HTR-8/SVneo (cell line): ENCODE data around the gene ACTRT2.
A peak's percentile ranks its signal among the peaks of the same experiment; 100 is the strongest.

ENCODE experiments used
- DNase-seq: peaks from one replicate; pipeline ENCODE4 v3.0.0; 2011; ENCODE audit warnings: low spot score, mixed read lengths; ENCODE audit not compliant: insufficient read length
- FAIRE-seq: peaks from 2 replicates; lab custom pipeline; 2011; peaks lifted over from hg19 to GRCh38; lab: Jason Lieb, UNC

Gene ACTRT2

DNA sequence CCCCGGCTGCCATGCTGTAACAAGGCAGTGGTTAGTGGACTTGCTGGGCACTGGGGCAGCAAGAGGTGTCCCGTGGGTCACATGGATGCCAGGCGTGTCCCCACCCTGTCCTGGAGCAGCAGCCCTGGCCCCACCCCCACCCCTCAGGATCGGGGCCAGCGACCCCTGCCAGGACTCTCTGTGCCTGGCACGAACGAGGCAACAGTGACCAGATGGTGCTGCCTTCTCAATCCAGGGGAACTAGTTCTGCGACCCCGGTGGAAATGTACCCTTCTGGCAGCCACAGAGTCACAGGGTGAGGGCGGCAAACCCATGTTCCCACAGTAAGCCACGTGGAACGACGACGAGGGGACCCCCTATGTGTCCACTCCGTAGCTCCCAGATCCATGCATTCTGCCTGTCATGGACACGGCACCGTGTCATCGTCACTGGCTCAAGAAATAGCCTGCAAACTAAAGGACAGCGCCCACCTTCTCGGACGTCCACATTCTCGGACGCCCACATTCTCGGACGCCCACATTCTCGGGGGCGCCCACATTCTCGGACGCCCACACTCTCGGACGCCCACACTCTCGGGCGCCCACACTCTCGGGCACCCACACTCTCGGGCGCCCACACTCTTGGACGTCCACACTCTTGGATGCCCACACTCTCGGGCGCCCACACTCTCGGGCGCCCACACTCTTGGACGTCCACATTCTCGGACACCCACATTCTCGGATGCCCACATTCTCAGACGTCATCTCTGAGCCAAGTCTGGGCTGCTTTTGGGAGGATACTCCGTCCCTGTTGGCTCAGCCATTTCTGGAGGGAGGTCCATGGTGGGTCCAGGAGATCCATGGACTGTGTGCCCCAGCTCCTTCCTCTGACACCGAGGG is 19.6 kb upstream of the ACTRT2 start:
- no peak for DNase-seq
- no peak for FAIRE-seq

DNA sequence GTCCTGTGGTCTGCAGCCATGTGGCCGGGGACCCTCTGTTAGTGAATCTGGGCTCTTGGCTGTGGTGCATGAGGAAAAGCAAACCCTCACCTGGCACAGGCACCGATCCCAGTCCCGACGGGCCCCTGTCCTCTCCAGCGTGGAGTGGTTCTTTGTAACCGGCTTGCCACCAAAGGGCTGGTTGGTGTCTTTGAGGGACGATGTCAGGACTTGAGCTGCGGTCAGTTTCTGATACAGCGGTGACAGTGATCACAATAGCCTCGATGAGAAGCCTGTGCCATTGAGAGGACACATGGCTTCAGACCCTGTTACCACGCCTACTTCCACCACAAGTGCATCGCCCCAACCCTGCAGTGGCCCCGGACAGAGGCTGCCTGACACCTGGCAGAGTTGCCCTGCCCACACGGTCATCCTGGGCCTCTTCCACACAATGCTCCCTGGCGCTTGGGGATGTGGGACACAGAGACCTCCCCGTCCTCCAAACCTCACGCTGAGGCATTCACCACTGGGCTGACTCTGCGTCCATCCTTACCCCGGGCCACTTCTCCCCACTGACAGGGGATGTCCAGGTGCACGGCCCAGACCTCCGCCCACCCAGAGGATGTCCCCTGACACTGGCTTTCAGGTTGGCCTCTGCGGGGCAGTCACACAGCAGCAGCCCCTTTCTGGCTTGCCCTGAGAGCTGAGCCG is 18.8 kb upstream of the ACTRT2 start:
- DNase-seq: no peak
- no peak for FAIRE-seq

DNA sequence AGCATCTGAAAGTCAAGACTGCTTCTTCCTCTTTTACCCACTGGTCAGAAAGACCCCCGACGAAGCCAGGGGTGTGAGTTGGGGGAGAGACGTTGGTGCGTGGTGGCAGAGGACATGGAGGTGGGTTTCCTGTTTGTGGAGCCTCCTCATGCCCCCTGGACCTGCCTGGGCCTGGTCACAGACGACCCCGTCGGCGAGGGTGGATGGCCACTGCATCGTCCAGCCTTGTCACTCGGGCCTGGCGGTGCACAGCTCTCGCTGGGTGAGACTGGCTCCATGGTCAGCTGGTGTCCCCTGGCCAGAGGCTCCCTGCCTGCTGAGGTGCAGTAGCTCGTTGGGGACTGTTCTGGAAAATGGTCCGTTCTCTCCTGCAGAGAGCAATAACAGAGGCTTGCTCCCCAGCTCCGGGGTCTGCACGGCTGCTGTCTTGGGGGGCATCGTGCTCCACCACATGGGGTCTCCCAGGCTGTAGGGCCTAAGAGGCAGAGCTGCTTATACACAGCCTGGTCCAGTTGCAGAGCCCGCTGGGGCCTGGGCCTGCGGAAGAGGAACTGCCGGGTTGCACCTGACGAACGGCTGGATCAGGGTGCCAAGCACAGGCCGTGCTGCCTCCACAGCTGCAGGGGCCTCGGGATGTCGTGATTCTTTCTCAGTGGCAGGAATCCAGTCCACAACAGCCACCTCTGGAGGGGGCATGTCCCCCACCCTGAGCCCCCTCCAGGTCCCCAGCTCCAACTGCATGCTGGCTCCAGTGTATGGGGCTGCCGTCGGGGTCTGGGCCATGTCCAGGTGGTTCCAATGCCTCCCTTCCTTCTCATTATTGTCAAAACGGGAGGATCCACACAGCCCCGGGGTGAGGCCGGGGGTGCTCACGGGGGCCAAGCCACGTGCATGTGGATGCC is 18.0 kb upstream of the ACTRT2 start:
- DNase-seq (no peak), FAIRE-seq (no peak)

DNA sequence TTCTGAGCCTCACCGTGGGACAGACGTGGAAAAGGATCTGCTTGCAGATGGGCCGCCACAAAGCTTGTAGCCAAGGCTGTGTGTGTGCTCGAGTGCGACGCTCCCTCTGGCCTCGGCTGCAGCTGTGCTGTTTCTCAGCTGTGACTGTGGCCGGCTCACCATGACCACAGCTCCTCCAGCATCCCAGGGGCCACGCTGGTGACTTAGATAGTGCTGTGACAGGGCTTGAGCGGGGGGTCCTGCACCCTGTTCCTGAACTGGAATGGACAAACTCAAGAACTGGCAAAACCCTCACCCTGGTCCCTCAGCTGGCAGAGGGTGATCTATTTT is 17.4 kb upstream of the ACTRT2 start:
- no peak for DNase-seq
- no peak for FAIRE-seq

GRCh38 chr1:3004285-3005205 is 16.7 kb upstream of the ACTRT2 start:
- no peak for DNase-seq
- FAIRE-seq: no peak

DNA sequence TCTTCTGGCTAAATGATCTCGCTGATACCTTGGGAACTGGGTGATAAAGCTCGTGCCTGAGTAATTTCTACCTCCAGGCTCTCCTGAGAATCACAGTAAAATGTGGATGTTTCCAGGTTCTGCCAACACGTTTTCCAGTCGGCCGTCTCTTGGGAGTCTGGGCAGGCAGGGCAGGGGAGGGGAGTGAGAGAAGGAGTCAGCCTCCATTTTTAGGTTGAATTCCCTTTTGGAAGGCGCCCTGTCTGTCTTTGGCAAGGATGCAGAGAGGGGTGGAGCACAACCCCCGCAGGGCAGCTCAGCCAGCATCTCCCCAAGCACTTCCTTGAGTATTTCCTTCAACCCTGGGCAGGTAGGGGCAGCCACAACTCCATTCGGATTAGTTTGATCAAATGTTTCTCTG is 15.5 kb upstream of the ACTRT2 start:
- no peak for FAIRE-seq
- DNase-seq: no peak

DNA sequence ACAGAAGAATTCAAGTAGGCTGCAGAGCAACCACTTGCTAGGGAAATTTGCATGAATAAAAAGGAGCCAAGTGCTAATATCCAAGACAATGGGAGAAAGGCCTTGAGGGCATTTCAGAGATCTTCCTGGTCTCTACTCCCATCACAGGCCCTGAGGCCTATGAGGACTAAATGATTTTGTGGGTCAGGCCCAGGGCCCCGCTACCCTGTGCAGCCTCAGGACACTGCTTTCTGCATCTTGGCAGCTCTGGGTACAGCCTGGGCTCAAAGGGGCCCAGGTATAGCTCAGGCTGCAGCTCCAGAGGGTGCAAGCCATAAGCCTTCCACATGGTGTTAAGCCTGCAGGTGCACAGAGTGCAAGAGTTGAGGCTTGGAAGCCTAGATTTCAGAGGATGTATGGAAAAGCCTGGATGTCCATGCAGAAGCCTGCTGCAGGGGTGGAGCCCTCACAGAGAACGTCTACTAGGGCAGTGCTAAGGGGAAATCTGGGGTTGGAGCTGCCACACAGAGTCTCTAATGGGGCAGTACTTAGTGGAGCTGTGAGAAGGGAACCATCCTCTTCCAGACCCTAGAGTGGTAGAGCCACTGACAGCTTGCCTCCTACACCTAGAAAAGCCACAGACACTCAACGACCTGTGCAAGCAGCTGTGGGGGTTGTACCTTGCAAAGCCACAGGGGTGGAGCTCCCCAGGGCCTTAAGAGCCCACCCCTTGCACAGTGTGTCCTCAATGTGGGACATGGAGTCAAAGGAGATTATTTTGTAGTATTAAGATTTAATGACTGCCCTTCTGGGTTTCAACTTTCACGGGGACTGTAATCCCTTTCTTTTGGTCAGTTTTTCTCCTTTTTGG is 13.7 kb upstream of the ACTRT2 start:
- no peak for FAIRE-seq
- DNase-seq: no peak

- FAIRE-seq (no peak), DNase-seq (no peak)
Measured at GRCh38 chr1:3009021-3009420, 12.2 kb upstream of the ACTRT2 start.

DNA sequence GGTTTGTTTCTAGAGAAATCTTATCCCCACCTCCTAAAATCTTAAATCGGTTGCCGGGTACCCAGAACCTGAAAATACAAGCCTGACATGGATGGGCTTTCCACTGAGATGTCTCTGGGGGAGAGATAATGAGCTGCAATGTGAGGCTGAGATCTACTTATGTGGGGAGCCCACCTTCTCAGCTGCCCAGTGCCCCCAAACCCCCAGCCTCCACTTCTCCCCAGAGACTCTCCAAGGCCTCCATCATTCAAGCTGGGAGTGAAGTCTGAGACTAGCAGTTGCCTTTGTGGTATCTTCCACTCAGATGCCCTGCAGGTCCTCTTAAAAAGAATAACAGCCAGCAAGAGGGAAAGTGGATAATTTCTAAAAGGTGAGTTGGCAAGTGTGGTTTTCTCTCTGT is 11.7 kb upstream of the ACTRT2 start:
- DNase-seq: no peak
- no peak for FAIRE-seq

DNA sequence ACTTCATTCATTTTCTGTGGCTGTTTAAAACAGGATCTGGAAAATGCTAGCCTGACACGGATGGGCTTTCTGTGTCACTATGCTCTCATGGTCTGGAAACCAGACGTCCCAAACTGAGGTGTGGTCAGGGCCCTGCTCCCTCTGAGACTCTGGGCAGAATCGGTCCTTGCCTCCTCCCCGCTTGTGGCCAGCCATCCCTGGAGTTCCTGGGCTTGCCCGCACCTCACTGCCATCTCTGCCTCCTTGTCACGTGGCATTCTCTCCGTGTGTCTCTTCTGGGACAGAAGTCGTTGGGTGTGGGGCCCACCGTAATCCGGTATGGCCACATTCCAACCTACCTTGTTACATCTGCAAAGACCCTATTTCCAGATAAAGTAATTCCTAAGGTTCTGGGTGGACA is 10.1 kb upstream of the ACTRT2 start:
- FAIRE-seq (no peak), DNase-seq (no peak)

GRCh38 chr1:3011631-3012455 is 9.4 kb upstream of the ACTRT2 start:
- no peak for FAIRE-seq
- no peak for DNase-seq

DNA sequence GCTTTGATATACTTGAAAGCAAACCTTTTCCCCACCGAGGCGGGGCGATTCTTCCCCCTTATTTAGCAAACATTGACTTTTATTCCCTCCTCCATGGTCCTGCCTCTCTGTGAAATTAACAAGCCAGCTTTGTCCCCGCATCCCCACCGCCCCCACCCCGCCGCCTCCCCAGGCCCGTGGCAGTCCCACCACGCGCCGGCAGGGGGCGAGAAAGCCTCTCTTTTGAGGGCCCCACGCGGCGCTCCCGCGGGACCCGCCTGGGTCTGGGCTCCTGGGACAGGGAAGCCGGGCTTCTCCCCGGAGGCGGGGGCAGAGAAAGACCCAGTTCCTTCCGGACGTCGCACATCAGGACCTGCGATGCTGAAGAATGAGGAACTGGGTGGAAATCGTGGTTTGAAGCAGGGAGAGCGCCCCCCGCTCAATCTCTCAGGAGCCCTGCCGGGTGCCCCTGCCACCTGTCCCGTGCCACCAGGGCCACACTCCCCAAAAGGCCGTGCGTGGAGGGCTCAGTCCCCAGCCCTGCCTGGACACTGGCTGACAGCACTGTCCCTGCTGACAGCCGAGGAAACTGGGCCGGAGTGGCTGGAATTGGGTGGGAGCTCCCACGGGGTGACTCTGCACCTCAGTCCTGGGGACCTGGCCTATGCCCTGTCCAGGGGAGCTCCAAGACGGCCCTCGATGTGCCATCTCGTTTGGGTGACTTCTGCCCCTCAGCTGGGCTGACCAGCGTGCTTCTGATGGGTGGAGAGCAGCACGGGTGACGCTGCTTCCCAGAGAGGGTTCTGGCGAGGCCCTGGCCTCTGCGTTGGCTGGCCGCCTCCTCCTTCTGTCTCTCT is 8.6 kb upstream of the ACTRT2 start:
- DNase-seq: peak; percentile 21
- FAIRE-seq: no peak

- no peak for FAIRE-seq
Measured at GRCh38 chr1:3013371-3014049, 7.8 kb upstream of the ACTRT2 start.

GRCh38 chr1:3014050-3014440 is 7.2 kb upstream of the ACTRT2 start:
- no peak for FAIRE-seq
- no peak for DNase-seq

More at GRCh38 chr1:3013371-3014049, 7.8 kb upstream of the ACTRT2 start:
- DNase-seq: no peak

- DNase-seq: no peak
- no peak for FAIRE-seq
Measured at GRCh38 chr1:3014443-3015268, 6.6 kb upstream of the ACTRT2 start.

- FAIRE-seq (no peak), DNase-seq (no peak)
Measured at GRCh38 chr1:3015269-3015635, 6.0 kb upstream of the ACTRT2 start.
